DND-41 (cell line): Measurements from ENCODE around the gene AASS.
A peak's percentile ranks its signal among the peaks of the same experiment; 100 is the strongest.

Experiments
- ATAC-seq: fragments of 200-7000 bp; cut with Tn5 transposase; 3 replicates; pipeline ENCODE4 v1.9.1; 2021; ENCODE audit warnings: low read depth; ENCODE audit not compliant: insufficient read depth
- DNase-seq: peaks from one replicate; pipeline ENCODE4 v3.0.0-alpha.2; 2020
- H2AFZ ChIP-seq: 2 replicates; pipeline ENCODE4 v1.6.0; 2012; ENCODE audit warnings: low read depth, low read length
- H3K27ac ChIP-seq: 2 replicates; pipeline ENCODE4 v1.5.1; 2012; ENCODE audit warnings: low read length, inconsistent platforms
- H3K27me3 ChIP-seq: fragments of 200-600 bp; sonication (generic); 2 replicates; pipeline ENCODE4 v1.6.0; 2012; ENCODE audit warnings: low read length, mild to moderate bottlenecking, inconsistent platforms; ENCODE audit not compliant: insufficient read depth, poor library complexity
- H3K36me3 ChIP-seq: 2 replicates; pipeline ENCODE4 v1.5.1; 2012; ENCODE audit warnings: low read length, inconsistent platforms; ENCODE audit not compliant: insufficient read depth
- H3K4me1 ChIP-seq: 2 replicates; pipeline ENCODE4 v1.5.1; 2012; ENCODE audit warnings: mild to moderate bottlenecking, low read length; ENCODE audit not compliant: insufficient read depth
- H3K4me2 ChIP-seq: 2 replicates; pipeline ENCODE4 v1.6.0; 2012; ENCODE audit warnings: mild to moderate bottlenecking, moderate library complexity, low read length, inconsistent platforms; ENCODE audit not compliant: insufficient read depth
- H3K4me3 ChIP-seq, 2 experiments: fragments of 200-600 bp in 1 of 2; shearing (Covaris generic) in 1 of 2; 2 replicates each; pipeline ENCODE4 v1.5.1; 2012 to 2016; ENCODE audit warnings: inconsistent platforms in 2 of 2, low read length in 2 of 2, mild to moderate bottlenecking in 2 of 2, low read depth in 1 of 2, moderate library complexity in 1 of 2
- H3K79me2 ChIP-seq: 2 replicates; pipeline ENCODE4 v1.6.0; 2012; ENCODE audit warnings: low read length, inconsistent platforms; ENCODE audit not compliant: insufficient read depth
- H3K9ac ChIP-seq: 2 replicates; pipeline ENCODE4 v1.6.0; 2012; ENCODE audit warnings: low read depth, mild to moderate bottlenecking, inconsistent platforms, low read length, moderate library complexity
- H3K9me3 ChIP-seq: 2 replicates; pipeline ENCODE4 v1.5.1; 2012; ENCODE audit warnings: low read length, moderate library complexity, mild to moderate bottlenecking, inconsistent platforms; ENCODE audit not compliant: insufficient read depth, severe bottlenecking
- H4K20me1 ChIP-seq: 2 replicates; pipeline ENCODE4 v1.6.0; 2012; ENCODE audit warnings: low read length; ENCODE audit not compliant: insufficient read depth
- CTCF ChIP-seq: IDR thresholded peaks from 2 replicates; pipeline ENCODE4 v1.5.1; 2012; ENCODE audit warnings: borderline replicate concordance, low read length, moderate library complexity, mild to moderate bottlenecking; ENCODE audit not compliant: poor library complexity, severe bottlenecking; ENCODE audit errors: extremely low read depth
- EZH2 ChIP-seq: IDR thresholded peaks from 3 replicates; pipeline ENCODE4 v1.6.1; 2012; ENCODE audit warnings: borderline replicate concordance, low read depth, mild to moderate bottlenecking, moderate library complexity, low read length, inconsistent platforms; ENCODE audit not compliant: severe bottlenecking

The AASS gene

GRCh38 chr7:122092964-122093797, 50.9 kb downstream of the AASS start:
- no peaks in the 10 kb centered on the region for H3K79me2 ChIP-seq
- DNase-seq (peak; percentile 61), ATAC-seq (peak; percentile 62; the same call in 2 of the 3 replicates)
- peak; percentile 85 for TF ChIP-seq CTCF
- TF ChIP-seq EZH2, result no peak
- no peaks in the 10 kb centered on the region for H3K9me3 ChIP-seq
- 0 out of 2 replicates have a peak overlapping the region, but pooled peaks have one; percentile 52 for H2AFZ ChIP-seq
- no peaks in the 10 kb centered on the region for H3K36me3 ChIP-seq
- no peaks in the 10 kb centered on the region for H4K20me1 ChIP-seq
- no peak overlapping the region for H3K4me3 ChIP-seq
- H3K27ac ChIP-seq, result no peak overlapping the region
- H3K4me2 ChIP-seq, result no peak overlapping the region
- H3K27me3 ChIP-seq, result no peaks in the 10 kb centered on the region
- H3K4me1 ChIP-seq, result no peaks in the 10 kb centered on the region
- H3K9ac ChIP-seq, result no peak overlapping the region

GRCh38 chr7:122082670-122083069, 61.4 kb downstream of the AASS start:
- H3K4me1 ChIP-seq, result no peaks in the 10 kb centered on the region
- H3K36me3 ChIP-seq, result no peaks in the 10 kb centered on the region
- no peak overlapping the region for H3K9ac ChIP-seq
- H3K27ac ChIP-seq, result no peak overlapping the region
- H3K79me2 ChIP-seq, result no peaks in the 10 kb centered on the region
- no peak overlapping the region for H3K4me2 ChIP-seq
- DNase-seq, result no peak
- no peaks in the 10 kb centered on the region for H3K27me3 ChIP-seq
- H3K9me3 ChIP-seq, result no peaks in the 10 kb centered on the region
- no peak overlapping the region for H3K4me3 ChIP-seq
- no peak overlapping the region for H2AFZ ChIP-seq
- no peaks in the 10 kb centered on the region for H4K20me1 ChIP-seq
- ATAC-seq, result no peak
- no peak for TF ChIP-seq EZH2
- TF ChIP-seq CTCF, result no peak

GRCh38 chr7:122082160-122082559, 61.9 kb downstream of the AASS start:
- Histone ChIP-seq H3K79me2 (no peaks in the 10 kb centered on the region), H3K27ac (no peak overlapping the region), H3K9me3 (no peaks in the 10 kb centered on the region), H3K4me2 (no peak overlapping the region), H2AFZ (no peak overlapping the region), H4K20me1 (no peaks in the 10 kb centered on the region), H3K4me1 (no peaks in the 10 kb centered on the region), H3K36me3 (no peaks in the 10 kb centered on the region), H3K4me3 (no peak overlapping the region), H3K27me3 (no peaks in the 10 kb centered on the region), H3K9ac (no peak overlapping the region)
- ATAC-seq (no peak), DNase-seq (no peak)
- no peak for TF ChIP-seq EZH2
- no peak for TF ChIP-seq CTCF

- Histone ChIP-seq H3K4me3 (no peak overlapping the region), H3K79me2 (no peaks in the 10 kb centered on the region), H3K27me3 (no peaks in the 10 kb centered on the region), H3K4me1 (no peaks in the 10 kb centered on the region), H3K9me3 (no peaks in the 10 kb centered on the region), H3K9ac (no peak overlapping the region), H3K36me3 (no peaks in the 10 kb centered on the region), H3K4me2 (no peak overlapping the region), H4K20me1 (no peaks in the 10 kb centered on the region), H3K27ac (no peak overlapping the region), H2AFZ (no peak overlapping the region)
- TF ChIP-seq CTCF, result no peak
- no peak for TF ChIP-seq EZH2
- ATAC-seq (no peak), DNase-seq (no peak)
Observed at GRCh38 chr7:122073635-122074034, 70.4 kb downstream of the AASS start.
